Neural cell (in vitro differentiated cells): ENCODE data around the gene MALSU1. TPM values are rescaled to one million over a fixed set of nuclear protein-coding genes. Genes with fewer than 3 reads are reported as not detected.

Experiments
- H2AFZ ChIP-seq: fragments of 200-600, 300-800 bp; sonication (generic), shearing (Covaris generic); 2 replicates; pipeline ENCODE4 v1.6.0; 2014; ENCODE audit warnings: low read depth, mild to moderate bottlenecking, antibody characterized with exemption, low read length, moderate library complexity
- H3F3A ChIP-seq: fragments of 200-600 bp; shearing (Covaris generic); 2 replicates; pipeline ENCODE4 v1.6.1; 2016; ENCODE audit warnings: mild to moderate bottlenecking, moderate library complexity, mixed read lengths, antibody characterized with exemption, low read length; ENCODE audit not compliant: insufficient read depth, poor library complexity, severe bottlenecking
- H3K27ac ChIP-seq: fragments of 200-600, 300-800 bp; sonication (generic), shearing (Covaris generic); 2 replicates; pipeline ENCODE4 v1.5.1; 2014; ENCODE audit warnings: mild to moderate bottlenecking, low read length, moderate library complexity
- H3K27me3 ChIP-seq: fragments of 300-800, 200-600 bp; sonication (generic), shearing (Covaris generic); 2 replicates; pipeline ENCODE4 v1.6.0; 2014; ENCODE audit warnings: mild to moderate bottlenecking, low read depth, low read length, moderate library complexity; ENCODE audit not compliant: insufficient read depth
- H3K36me3 ChIP-seq: fragments of 300-800, 200-600 bp; sonication (generic), shearing (Covaris generic); 2 replicates; pipeline ENCODE4 v1.5.1; 2014; ENCODE audit warnings: mild to moderate bottlenecking, antibody characterized with exemption, low read length, moderate library complexity; ENCODE audit not compliant: insufficient read depth
- H3K4me2 ChIP-seq: fragments of 300-800, 200-600 bp; sonication (generic), shearing (Covaris generic); 2 replicates; pipeline ENCODE4 v1.6.0; 2014; ENCODE audit warnings: mild to moderate bottlenecking, low read length
- H3K4me3 ChIP-seq: fragments of 300-800, 200-600 bp; sonication (generic), shearing (Covaris generic); 2 replicates; pipeline ENCODE4 v1.5.1; 2014; ENCODE audit warnings: mild to moderate bottlenecking, low read length, moderate library complexity
- H3K79me2 ChIP-seq: fragments of 200-600 bp; shearing (Covaris generic); replicated peaks from 2 replicates; pipeline ENCODE4 v1.6.0; 2014; ENCODE audit warnings: mild to moderate bottlenecking, low read length, moderate library complexity; ENCODE audit not compliant: insufficient read depth
- H3K9ac ChIP-seq: fragments of 300-800, 200-600 bp; sonication (generic), shearing (Covaris generic); 2 replicates; pipeline ENCODE4 v1.6.1; 2016; ENCODE audit warnings: mild to moderate bottlenecking, low read length, mixed read lengths
- H3K9me2 ChIP-seq: fragments of 200-600 bp; shearing (Covaris generic); 2 replicates; pipeline ENCODE4 v1.6.1; 2016; ENCODE audit warnings: mild to moderate bottlenecking, low read length, mixed read lengths; ENCODE audit not compliant: insufficient read depth
- H3K9me3 ChIP-seq: fragments of 200-600, 300-800 bp; sonication (generic), shearing (Covaris generic); 2 replicates; pipeline ENCODE4 v1.6.1; 2016; ENCODE audit warnings: mild to moderate bottlenecking, mixed run types, low read length, moderate library complexity, mixed read lengths
- H4K20me1 ChIP-seq: fragments of 200-600 bp; shearing (Covaris generic); 2 replicates; pipeline ENCODE4 v1.6.1; 2016; ENCODE audit warnings: mild to moderate bottlenecking, mixed run types; ENCODE audit not compliant: insufficient read depth
- EP300 ChIP-seq: fragments of 450-650 bp; conservative IDR thresholded peaks from 2 replicates; pipeline ENCODE4 v1.6.1; 2014; ENCODE audit warnings: antibody characterized with exemption, mild to moderate bottlenecking, moderate library complexity; ENCODE audit not compliant: poor library complexity, severe bottlenecking
- EZH2 ChIP-seq: fragments of 200-600, 300-800 bp; shearing (Covaris generic), sonication (generic); IDR thresholded peaks from 2 replicates; pipeline ENCODE4 v1.6.1; 2014; ENCODE audit warnings: antibody characterized with exemption, low read length, borderline replicate concordance, mild to moderate bottlenecking; ENCODE audit not compliant: insufficient read depth, poor library complexity, severe bottlenecking
- MXI1 ChIP-seq: fragments of 450-650 bp; conservative IDR thresholded peaks from 2 replicates; pipeline ENCODE4 v1.6.1; 2014; ENCODE audit warnings: antibody characterized with exemption, mild to moderate bottlenecking; ENCODE audit not compliant: poor library complexity, severe bottlenecking
- POLR2AphosphoS5 ChIP-seq: IDR thresholded peaks from 2 replicates; pipeline ENCODE4 v1.6.1; 2012
- RAD21 ChIP-seq: fragments of 450-650 bp; conservative IDR thresholded peaks from 2 replicates; pipeline ENCODE4 v1.6.1; 2014; ENCODE audit warnings: antibody characterized with exemption, mild to moderate bottlenecking, moderate library complexity
- SMC3 ChIP-seq: fragments of 450-650 bp; conservative IDR thresholded peaks from 2 replicates; pipeline ENCODE4 v1.6.1; 2014; ENCODE audit warnings: antibody characterized with exemption, mild to moderate bottlenecking, moderate library complexity; ENCODE audit not compliant: poor library complexity
- TAF1 ChIP-seq: IDR thresholded peaks from 2 replicates; pipeline ENCODE4 v1.6.1; 2012; ENCODE audit warnings: low read depth
- polyA plus RNA-seq: library from polyadenylated mRNA; depleted of rRNA; stranded (reverse); fragments of >200 nt; gene quantifications from 2 replicates; pipeline ENCODE4 v1.2.3, GENCODE V29; 2014
- TF ChIP-seq, protein P1 (sequence below): IDR thresholded peaks from 2 replicates; pipeline ENCODE4 v1.6.1; 2012; ENCODE audit warnings: borderline replicate concordance
- TF ChIP-seq, protein P2 (sequence below): fragments of 450-650 bp; IDR thresholded peaks from 2 replicates; pipeline ENCODE4 v1.5.1; 2014; ENCODE audit warnings: antibody characterized with exemption, mild to moderate bottlenecking, moderate library complexity; ENCODE audit not compliant: poor library complexity, severe bottlenecking

MALSU1 gene
- polyA plus RNA-seq, 1 donor from 2014 or later = 77.8 TPM

DNA sequence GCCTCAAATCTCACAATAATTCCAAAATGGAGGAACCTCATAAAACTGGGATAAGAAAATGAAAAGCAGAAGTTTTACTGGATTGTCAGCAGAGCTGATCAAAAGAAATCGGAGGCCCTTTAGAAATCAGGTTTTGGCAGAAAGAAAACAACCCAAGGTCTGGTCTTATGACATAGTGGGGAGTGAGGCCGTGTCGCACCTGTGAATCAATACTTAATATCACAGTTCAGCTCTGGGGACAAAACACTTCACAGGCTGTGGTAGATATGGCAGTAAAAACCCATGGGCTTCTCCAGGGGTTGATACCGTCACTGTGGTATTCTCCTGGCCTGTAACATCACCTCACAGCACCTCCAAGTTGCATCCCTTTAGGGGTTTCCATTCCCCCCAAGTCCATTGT is 6.5 kb upstream of the MALSU1 start:
- TF ChIP-seq EP300 = no peak
- TF ChIP-seq, protein P1, sequence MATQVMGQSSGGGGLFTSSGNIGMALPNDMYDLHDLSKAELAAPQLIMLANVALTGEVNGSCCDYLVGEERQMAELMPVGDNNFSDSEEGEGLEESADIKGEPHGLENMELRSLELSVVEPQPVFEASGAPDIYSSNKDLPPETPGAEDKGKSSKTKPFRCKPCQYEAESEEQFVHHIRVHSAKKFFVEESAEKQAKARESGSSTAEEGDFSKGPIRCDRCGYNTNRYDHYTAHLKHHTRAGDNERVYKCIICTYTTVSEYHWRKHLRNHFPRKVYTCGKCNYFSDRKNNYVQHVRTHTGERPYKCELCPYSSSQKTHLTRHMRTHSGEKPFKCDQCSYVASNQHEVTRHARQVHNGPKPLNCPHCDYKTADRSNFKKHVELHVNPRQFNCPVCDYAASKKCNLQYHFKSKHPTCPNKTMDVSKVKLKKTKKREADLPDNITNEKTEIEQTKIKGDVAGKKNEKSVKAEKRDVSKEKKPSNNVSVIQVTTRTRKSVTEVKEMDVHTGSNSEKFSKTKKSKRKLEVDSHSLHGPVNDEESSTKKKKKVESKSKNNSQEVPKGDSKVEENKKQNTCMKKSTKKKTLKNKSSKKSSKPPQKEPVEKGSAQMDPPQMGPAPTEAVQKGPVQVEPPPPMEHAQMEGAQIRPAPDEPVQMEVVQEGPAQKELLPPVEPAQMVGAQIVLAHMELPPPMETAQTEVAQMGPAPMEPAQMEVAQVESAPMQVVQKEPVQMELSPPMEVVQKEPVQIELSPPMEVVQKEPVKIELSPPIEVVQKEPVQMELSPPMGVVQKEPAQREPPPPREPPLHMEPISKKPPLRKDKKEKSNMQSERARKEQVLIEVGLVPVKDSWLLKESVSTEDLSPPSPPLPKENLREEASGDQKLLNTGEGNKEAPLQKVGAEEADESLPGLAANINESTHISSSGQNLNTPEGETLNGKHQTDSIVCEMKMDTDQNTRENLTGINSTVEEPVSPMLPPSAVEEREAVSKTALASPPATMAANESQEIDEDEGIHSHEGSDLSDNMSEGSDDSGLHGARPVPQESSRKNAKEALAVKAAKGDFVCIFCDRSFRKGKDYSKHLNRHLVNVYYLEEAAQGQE = no peak
- TF ChIP-seq EZH2 = no peak
- TF ChIP-seq MXI1 = no peak
- H3K4me3 ChIP-seq = no peak overlapping the region
- no peaks in the 10 kb centered on the region for H3K36me3 ChIP-seq
- no peak overlapping the region for H3K4me2 ChIP-seq
- H3K27me3 ChIP-seq = no peaks in the 10 kb centered on the region
- no peak overlapping the region for H2AFZ ChIP-seq
- no peaks in the 10 kb centered on the region for H3K9me3 ChIP-seq
- H3K27ac ChIP-seq = no peak overlapping the region
- H3K9me2 ChIP-seq = no peaks in the 10 kb centered on the region
- no peaks in the 10 kb centered on the region for H4K20me1 ChIP-seq
- H3F3A ChIP-seq = no peaks in the 10 kb centered on the region
- H3K9ac ChIP-seq = no peak overlapping the region
- no peaks in the 10 kb centered on the region for H3K79me2 ChIP-seq

DNA sequence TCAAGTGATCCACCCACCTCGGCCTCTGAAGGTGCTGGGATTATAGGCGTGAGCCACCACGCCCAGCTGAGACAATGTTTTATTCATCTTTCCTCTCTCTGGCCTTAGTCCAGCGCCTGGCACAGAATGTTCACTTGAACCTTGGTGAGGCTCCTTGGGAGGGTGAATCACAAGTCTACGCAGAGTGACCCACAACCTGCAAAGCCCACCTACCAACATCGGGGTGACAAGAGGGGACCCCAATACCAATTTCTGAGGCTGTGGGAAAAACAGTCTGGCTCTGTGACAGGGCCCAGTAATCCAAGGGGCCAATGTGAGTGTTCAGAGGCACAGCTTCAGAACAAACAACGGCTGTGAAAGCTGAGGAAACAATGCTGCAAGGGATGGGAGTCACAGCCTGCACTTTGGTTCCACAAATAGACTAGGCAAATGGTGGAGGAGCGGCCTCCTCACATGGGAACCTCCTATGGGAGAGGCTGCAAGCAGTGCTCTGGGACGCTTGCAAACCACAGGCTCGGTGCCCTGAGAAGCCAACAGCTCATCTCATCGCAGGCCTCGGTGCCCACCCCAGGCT is 5.6 kb upstream of the MALSU1 start:
- Histone ChIP-seq H4K20me1 (no peaks in the 10 kb centered on the region), H3K79me2 (no peaks in the 10 kb centered on the region), H3K4me2 (no peak overlapping the region), H3K9me2 (no peaks in the 10 kb centered on the region), H2AFZ (no peak overlapping the region), H3K27ac (no peak overlapping the region), H3K9ac (no peak overlapping the region), H3F3A (no peaks in the 10 kb centered on the region), H3K4me3 (no peak overlapping the region), H3K9me3 (no peaks in the 10 kb centered on the region), H3K36me3 (no peaks in the 10 kb centered on the region), H3K27me3 (no peaks in the 10 kb centered on the region)
- TF ChIP-seq, protein P1 = no peak
- TF ChIP-seq MXI1 (no peak), TAF1 (no peak), EP300 (no peak), EZH2 (no peak), POLR2AphosphoS5 (no peak), SMC3 (no peak), RAD21 (no peak)
- TF ChIP-seq, protein P2, sequence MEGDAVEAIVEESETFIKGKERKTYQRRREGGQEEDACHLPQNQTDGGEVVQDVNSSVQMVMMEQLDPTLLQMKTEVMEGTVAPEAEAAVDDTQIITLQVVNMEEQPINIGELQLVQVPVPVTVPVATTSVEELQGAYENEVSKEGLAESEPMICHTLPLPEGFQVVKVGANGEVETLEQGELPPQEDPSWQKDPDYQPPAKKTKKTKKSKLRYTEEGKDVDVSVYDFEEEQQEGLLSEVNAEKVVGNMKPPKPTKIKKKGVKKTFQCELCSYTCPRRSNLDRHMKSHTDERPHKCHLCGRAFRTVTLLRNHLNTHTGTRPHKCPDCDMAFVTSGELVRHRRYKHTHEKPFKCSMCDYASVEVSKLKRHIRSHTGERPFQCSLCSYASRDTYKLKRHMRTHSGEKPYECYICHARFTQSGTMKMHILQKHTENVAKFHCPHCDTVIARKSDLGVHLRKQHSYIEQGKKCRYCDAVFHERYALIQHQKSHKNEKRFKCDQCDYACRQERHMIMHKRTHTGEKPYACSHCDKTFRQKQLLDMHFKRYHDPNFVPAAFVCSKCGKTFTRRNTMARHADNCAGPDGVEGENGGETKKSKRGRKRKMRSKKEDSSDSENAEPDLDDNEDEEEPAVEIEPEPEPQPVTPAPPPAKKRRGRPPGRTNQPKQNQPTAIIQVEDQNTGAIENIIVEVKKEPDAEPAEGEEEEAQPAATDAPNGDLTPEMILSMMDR = no peak
